Upper lobe of left lung (tissue), 6 donors: Measurements from ENCODE around the gene CREB3L2. TPM values are rescaled to one million over a fixed set of nuclear protein-coding genes. Genes with fewer than 3 reads are reported as not detected.

ENCODE experiments used
- ATAC-seq, 2 donors: fragments of 200-7000 bp; cut with Tn5 transposase; one replicate each; pipeline ENCODE4 v1.9.1; 2022; ENCODE audit warnings: mild to moderate bottlenecking in 2 of 2, moderate library complexity in 2 of 2; ENCODE audit not compliant: low FRiP score in 2 of 2
- DNase-seq, 2 donors: peaks; one replicate each; pipeline ENCODE4 v3.0.0-alpha.2; 2019 to 2020
- H3K27ac ChIP-seq, 4 donors: fragments of 200-600 bp; sonication (generic); one replicate each; pipeline ENCODE4 v1.5.1; 2016 to 2019
- H3K27me3 ChIP-seq, 4 donors: fragments of 200-600 bp; sonication (generic); one replicate each; pipeline ENCODE4 v1.5.1; 2017 to 2019
- H3K36me3 ChIP-seq, 4 donors: fragments of 200-600 bp; sonication (generic); one replicate each; pipeline ENCODE4 v1.5.1; 2016 to 2019
- H3K4me1 ChIP-seq, 4 donors: fragments of 200-600 bp; sonication (generic); one replicate each; pipeline ENCODE4 v1.5.1; 2018 to 2019
- H3K4me3 ChIP-seq, 4 donors: fragments of 200-600 bp; sonication (generic); one replicate each; pipeline ENCODE4 v1.5.1; 2017 to 2019; ENCODE audit warnings: mild to moderate bottlenecking in 2 of 4, moderate library complexity in 1 of 4
- H3K9me3 ChIP-seq, 4 donors: fragments of 200-600 bp; sonication (generic); one replicate each; pipeline ENCODE4 v1.5.1; 2018 to 2019
- CTCF ChIP-seq, 6 experiments: fragments of 450-650 bp in 4 of 6; fragments of 200-600 bp in 2 of 6; sonication (generic) in 2 of 6; IDR thresholded peaks; one replicate each; pipeline ENCODE4 v1.5.1; 2016 to 2019; ENCODE audit warnings: antibody characterized with exemption in 6 of 6
- EP300 ChIP-seq, 4 donors: sonication (generic); formaldehyde crosslinking; IDR thresholded peaks; one replicate each; pipeline ENCODE4 v1.5.1; 2017; ENCODE audit warnings: antibody characterized with exemption in 4 of 4, control low read depth in 2 of 4
- POLR2A ChIP-seq, 4 donors: fragments of 450-650 bp; IDR thresholded peaks; one replicate each; pipeline ENCODE4 v1.5.1; 2016 to 2017; ENCODE audit warnings: antibody characterized with exemption in 4 of 4, mild to moderate bottlenecking in 2 of 4
- POLR2AphosphoS5 ChIP-seq, 2 donors: sonication (generic); formaldehyde crosslinking; IDR thresholded peaks; one replicate each; pipeline ENCODE4 v1.5.1; 2017; ENCODE audit warnings: antibody characterized with exemption in 2 of 2
- WGBS, 2 donors: methylation state at CpG; one replicate each; pipeline ENCODE4 v1.1.5; 2017 to 2018; 5-methylcytosine and 5-hydroxymethylcytosine counted together
- total RNA-seq, 6 donors: library from RNA; depleted of rRNA in 4 of 6; stranded (reverse); fragments of >200 nt in 4 of 6; gene quantifications; one replicate each; pipeline versions ENCODE4 v1.1.0 to v1.2.1, GENCODE V29; 2016 to 2021
- donor health status: DM: no; HTN: no; CAD: no; lungs with moderate emphysema.
- donor health status: DM: no; HTN: yes; CAD: no; lungs with severe emphysema.

CREB3L2 gene
- total RNA-seq, 6 donors from 2014 or later: 26.9 to 73.5 (median 34.2) TPM

- TF ChIP-seq CTCF (IDR thresholded peaks at IDR 0.05) (no peak), EP300 (IDR thresholded peaks at IDR 0.05) (no peak), POLR2A (IDR thresholded peaks at IDR 0.05) (no peak), POLR2AphosphoS5 (IDR thresholded peaks at IDR 0.05) (no peak)
- Histone ChIP-seq H3K9me3 (no peaks in the 10 kb centered on the region), H3K27me3 (no peaks in the 10 kb centered on the region), H3K4me1 (peaks cover 21 to 40% (median 31%) of the 10 kb centered on the region in 4 donors), H3K36me3 (no peaks in the 10 kb centered on the region), H3K4me3 (no peak overlapping the region), H3K27ac (peak overlapping the region in 1 of 4 donors; percentile 50)
- WGBS, 2 donors: 100% methylated on average over 1 to 2 of the region's 2 CpGs
- DNase-seq (no peak), ATAC-seq (peak in 1 of 2 donors; percentile 16)
Observed at GRCh38 chr7:137980308-137980707, 21.6 kb downstream of the CREB3L2 start.

GRCh38 chr7:137978464-137979237, 23.2 kb downstream of the CREB3L2 start:
- Histone ChIP-seq H3K27me3 (no peaks in the 10 kb centered on the region), H3K36me3 (no peaks in the 10 kb centered on the region), H3K4me1 (peaks cover 21 to 36% (median 30%) of the 10 kb centered on the region in 4 donors), H3K4me3 (no peak overlapping the region), H3K9me3 (no peaks in the 10 kb centered on the region), H3K27ac (peak overlapping the region in 3 of 4 donors; percentile 22 to 61 (median 47))
- 79 to 82% methylated on average over 10 of the region's 10 CpGs for WGBS, 2 donors
- TF ChIP-seq POLR2AphosphoS5 (IDR thresholded peaks at IDR 0.05) (peak; percentile 53 to 63), CTCF (IDR thresholded peaks at IDR 0.05) (no peak), EP300 (IDR thresholded peaks at IDR 0.05) (peak in 2 of 4 donors; percentile 37 to 59), POLR2A (IDR thresholded peaks at IDR 0.05) (no peak)
- DNase-seq: no peak
- peak; percentile 77 to 90 for ATAC-seq

GRCh38 chr7:137977173-137977572, 24.7 kb downstream of the CREB3L2 start:
- no peaks in the 10 kb centered on the region for H3K9me3 ChIP-seq
- no peak for TF ChIP-seq CTCF (IDR thresholded peaks at IDR 0.05)
- ATAC-seq (no peak), DNase-seq (no peak)
- no peaks in the 10 kb centered on the region for H3K27me3 ChIP-seq
- WGBS, 2 donors: 73 to 76% methylated on average over 4 of the region's 4 CpGs
- H3K27ac ChIP-seq: no peak overlapping the region
- no peak overlapping the region for H3K4me3 ChIP-seq
- no peaks in the 10 kb centered on the region for H3K36me3 ChIP-seq
- H3K4me1 ChIP-seq: peaks cover 21 to 36% (median 29%) of the 10 kb centered on the region in 4 donors

- Histone ChIP-seq H3K4me3 (no peak overlapping the region), H3K9me3 (no peaks in the 10 kb centered on the region), H3K4me1 (peaks cover 18 to 31% (median 27%) of the 10 kb centered on the region in 4 donors), H3K27me3 (no peaks in the 10 kb centered on the region), H3K27ac (no peak overlapping the region), H3K36me3 (no peaks in the 10 kb centered on the region)
- no peak for ATAC-seq
- DNase-seq: no peak
- 65 to 76% methylated on average over 5 of the region's 5 CpGs for WGBS, 2 donors
- TF ChIP-seq CTCF (IDR thresholded peaks at IDR 0.05) (no peak), POLR2A (IDR thresholded peaks at IDR 0.05) (no peak)
Observed at GRCh38 chr7:137976696-137977095, 25.2 kb downstream of the CREB3L2 start.

- DNase-seq (no peak), ATAC-seq (no peak)
- Histone ChIP-seq H3K27me3 (no peaks in the 10 kb centered on the region), H3K36me3 (no peaks in the 10 kb centered on the region), H3K27ac (peak overlapping the region in 3 of 4 donors; percentile 11 to 40 (median 21)), H3K9me3 (no peaks in the 10 kb centered on the region), H3K4me3 (no peak overlapping the region), H3K4me1 (peaks cover 13 to 28% (median 22%) of the 10 kb centered on the region in 4 donors)
- no peak for TF ChIP-seq CTCF (IDR thresholded peaks at IDR 0.05)
- no peak for TF ChIP-seq EP300 (IDR thresholded peaks at IDR 0.05)
- no peak for TF ChIP-seq POLR2AphosphoS5 (IDR thresholded peaks at IDR 0.05)
- TF ChIP-seq POLR2A (IDR thresholded peaks at IDR 0.05): no peak
- WGBS, 2 donors: 89 to 98% methylated on average over 3 of the region's 3 CpGs
Observed at GRCh38 chr7:137976232-137976631, 25.7 kb downstream of the CREB3L2 start.
